HG02678 (cell line): ENCODE data around the gene RITA1.
"Not testable (repeated sequence)": the region's sequence is repeated elsewhere in the genome, so short reads cannot be mapped to it uniquely, and the experiment has no call there.

Source experiments
- ATAC-seq: cut with Tn5 transposase; IDR thresholded peaks from one replicate; pipeline ENCODE4 v1.9.1; 2021; ENCODE audit warnings: mild to moderate bottlenecking, moderate library complexity; ENCODE audit not compliant: unreplicated experiment

RITA1 gene

DNA sequence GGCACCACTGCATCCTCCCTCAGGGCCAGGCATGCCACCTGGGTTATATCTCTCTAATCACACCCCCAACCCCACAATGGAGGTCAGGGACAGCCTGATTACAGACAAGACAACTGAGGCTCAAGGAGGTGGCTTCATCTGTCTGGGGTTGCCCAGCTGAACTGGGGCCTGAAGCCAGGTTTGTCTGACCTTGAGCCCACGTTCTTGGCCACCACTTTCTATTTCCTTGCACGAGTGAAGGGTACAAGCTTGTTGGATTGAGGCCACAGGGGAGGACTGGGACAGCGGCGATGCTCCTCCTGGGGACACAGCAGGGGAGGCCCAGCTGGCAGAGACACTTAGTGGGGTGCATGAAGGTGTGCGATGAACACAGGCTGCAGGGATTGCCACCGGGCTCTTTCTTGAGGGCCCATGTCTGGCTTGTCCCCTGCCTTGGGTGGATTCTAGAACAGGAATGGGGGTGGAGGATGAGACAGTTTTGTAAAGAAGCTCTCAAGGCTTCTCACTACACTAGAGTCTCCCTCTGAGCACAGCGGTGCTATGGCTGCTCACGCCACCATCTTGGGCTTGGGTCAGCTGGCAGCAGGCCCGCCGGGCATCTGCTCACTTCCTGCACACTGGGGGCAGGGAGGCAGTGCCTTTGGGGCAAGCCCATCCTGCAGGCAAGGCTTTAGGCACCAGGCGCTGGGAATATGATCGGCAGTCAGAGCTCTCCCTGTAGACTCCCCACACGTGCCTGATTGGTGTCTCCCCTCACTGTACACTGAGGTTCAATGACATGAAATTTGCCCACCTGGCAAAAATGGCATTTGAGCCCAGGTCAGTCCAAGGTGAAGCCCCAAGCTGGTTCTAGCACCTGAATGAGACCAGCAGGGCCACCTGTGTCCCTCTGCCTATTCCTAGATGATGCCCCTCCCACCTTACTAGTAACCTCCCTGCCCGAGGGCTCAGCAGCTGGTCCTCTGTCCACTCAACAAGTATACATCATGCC, 16.0 kb downstream of the RITA1 start:
- no peak for ATAC-seq

DNA sequence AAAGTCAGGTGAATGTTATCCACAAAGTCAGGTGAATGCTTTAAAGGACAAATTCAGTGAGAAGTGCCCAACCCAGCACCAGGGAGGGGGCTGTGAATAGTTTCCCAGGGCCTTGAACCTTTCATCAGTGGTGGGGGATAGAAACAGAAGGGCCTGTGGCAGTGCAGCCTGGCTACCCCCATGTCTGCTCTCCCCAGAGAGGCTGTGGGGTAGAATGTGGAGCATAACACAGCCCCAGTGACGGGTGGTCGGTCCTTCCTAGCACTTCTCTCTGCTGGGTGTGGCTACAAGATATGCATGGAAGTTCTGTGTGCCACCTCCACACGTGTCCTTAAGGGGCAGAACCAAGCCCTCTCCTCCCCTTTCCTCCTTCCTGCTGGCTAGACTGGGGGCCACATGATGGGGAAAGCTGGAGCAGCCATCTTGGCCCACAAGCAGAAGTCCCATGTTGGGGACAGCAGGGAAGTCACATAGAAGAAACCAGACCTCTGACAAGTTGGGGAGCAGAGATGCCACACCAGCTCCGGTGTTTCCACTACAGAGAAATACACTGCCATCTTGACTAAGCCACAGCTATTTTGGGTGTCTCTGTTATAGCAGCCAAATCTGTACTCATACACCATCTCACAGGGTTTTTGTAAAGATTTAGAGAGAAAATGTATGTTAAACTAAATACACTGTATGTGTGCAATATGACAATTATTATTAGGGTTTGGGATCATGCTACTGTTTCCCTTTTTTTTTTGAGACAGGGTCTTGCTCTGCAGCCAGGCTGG, 17.0 kb downstream of the RITA1 start:
- no peak for ATAC-seq

DNA sequence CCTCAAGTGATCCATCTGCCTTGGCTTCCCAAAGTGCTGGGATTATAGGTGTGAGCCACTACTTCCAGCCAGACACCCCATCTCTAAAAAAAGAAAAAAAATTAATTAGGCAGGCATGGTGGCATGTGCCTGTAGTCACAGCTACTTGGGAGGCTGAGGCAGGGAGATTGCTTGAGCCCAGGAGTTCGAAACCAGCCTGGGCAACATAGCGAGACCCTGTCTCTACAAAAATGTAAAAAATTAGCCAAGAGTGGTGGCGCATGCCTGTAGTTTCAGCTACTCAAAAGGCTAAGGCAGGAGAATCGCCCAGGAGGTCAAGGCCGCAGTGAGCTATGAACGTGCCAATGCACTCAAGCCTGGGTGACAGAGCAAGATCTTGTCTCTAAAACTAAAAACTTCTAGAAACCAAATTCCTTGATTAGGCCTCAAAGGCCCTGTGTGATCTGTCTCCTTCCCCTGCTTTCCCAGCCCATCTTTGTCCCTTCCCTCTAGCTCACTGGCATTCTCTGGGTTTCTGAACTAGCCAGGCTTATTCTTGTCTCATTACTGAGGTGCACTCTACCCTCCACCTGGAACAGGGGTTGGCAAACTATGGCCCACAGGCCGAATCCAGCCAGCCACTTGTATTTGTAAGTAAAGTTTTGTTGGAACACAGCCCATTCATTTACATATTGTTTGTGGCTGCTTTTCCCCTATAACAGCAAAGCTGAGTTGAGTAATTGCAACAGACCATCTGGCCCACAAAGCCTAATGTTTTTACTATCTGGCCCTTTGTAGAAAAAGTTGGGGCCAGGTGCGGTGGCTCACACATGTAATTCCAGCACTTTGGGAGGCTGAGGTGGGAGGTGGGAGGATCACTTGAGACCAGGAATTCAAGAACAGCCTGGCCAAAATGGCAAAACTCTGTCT, 18.6 kb downstream of the RITA1 start:
- no peak for ATAC-seq

DNA sequence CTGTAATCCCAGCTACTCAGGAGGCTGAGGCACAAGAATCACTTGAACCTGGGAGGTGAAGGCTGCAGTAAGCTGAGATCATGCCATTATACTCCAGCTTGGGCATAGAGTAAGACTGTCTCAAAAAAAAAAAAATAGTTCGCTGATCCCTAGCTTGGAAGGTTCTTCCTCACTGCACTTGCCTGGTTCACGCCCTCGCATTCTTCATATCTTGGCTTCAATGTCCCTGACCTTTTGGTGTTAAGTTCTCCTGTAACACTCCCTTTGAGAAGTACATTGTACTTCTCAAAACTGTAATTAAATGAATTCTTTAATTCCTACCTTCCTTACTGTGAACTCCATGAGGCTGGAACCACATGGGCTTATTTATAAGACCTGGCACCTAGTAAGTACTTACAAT, 19.3 kb downstream of the RITA1 start:
- no peak for ATAC-seq

DNA sequence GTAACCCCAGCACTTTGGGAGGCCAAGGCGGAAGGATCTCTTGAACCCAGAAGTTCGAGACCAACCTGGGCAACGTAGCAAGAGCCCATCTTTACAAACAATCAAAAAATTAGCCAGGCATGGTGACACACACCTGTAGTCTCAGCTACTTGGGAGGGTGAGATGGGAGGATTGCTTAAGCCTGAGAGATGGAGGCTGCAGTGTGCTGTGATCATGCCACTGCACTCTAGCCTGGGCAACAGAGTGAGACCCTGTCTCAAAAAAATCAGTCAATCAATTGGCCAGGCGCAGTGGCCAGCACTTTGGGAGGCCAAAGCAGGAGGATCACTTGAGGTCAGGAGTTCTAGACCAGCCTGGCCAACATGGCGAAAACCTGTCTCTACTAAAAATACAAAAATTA, 21.3 kb downstream of the RITA1 start:
- not testable (repeated sequence) for ATAC-seq

DNA sequence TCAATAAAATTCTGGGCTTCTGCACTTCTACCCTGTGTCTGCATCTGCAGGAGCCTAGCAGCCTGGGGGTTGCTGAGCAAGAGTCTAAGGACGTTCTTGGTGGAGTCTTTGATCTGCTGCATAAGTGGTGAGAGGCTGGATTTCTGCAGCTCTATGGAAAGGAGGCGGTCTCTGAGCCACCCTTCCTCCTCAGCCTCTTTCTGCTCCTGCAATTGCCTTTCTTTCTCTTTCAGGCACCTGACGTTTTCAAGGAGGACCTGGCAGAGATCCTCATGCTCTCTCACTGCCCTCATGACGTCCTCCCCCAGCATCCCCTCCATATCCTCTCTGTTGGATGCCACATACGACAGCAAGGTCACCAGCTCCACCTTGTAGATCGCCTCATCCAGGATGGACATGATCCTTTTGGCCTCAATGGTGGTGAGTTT, 22.1 kb downstream of the RITA1 start:
- no peak for ATAC-seq

DNA sequence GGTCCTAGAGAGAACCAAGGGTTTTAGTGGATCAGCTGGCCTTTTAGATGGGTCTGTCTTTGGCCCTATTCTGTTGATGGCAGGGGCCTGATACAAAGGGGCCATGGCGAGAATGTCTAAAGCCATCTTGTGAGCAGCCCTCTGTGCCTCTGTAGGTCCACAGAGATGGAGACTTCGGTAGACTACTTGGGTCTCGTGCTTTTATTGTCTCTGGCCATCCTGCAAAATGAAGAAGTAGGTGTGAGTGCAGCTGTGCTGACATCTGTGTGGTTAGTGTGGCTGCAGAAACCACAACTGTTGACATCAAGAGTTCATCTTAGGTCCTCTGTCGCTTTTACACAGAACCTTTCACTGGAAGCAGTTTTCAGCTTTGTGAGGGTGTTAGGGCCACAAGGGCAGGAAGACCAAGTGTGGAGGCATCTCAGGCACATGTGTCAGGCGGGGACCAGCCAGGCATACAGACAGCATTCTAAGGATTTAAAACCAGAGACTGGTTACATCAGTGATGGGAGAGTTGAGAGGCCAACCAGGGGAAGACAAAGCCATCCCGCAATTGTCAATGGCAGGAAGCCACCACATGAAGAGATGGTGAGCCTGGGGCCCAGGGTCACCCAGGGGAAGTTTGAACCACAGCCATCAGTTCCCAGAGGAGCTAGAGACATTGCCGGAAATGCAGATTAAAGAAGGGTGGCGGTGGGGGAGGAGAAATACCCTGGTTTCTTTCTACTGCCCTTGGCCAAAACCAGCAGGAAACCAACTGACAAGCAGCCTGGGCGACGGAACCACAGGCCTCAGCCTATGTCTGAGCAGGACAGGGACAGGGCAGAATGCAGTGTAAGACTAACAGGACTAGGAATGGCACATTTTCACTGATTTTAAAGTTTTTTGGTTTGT, 22.8 kb downstream of the RITA1 start:
- ATAC-seq, result peak; percentile 77

DNA sequence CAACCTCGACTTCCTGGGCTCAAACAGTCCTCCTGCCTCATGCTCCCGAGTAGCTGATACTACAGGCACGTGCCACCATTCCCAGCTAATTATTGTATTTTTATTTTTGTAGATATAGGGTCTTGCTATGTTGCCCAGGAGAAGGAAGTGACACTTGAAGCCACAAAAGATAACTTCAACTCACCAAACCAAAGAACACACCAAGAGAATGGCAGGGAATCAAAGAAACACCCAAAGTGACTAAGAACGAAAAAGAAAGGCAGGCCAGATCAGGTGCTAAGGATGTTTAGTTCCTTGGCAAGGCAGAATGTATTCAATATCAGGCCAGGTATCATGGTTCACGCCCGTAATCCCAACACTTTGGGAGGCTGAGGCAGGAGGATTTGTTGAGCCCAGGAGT, 25.6 kb downstream of the RITA1 start:
- no peak for ATAC-seq

DNA sequence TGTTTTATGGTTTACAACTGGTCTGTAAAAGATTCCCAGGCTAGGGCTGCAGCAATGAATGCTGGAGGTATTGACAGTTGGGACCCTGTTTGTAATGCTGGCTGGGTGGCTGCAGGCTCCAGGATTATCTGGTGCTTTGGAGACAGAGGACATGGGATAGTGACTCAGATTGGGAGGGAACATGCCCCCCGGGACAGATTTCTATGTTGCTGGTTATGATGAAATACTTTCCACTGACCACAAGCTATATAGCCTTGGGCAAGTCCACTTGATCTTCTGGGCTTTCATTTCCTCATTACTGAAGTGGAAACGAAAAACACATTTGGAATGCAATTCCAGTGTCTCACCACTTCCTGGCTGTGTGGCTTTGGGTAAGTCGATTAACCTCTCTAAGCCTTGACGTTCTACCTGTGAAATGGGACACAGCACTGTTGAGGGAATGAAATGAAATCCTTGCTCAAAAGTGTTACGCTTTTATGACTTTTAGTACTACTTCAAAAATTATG, 29.4 kb downstream of the RITA1 start:
- no peak for ATAC-seq

DNA sequence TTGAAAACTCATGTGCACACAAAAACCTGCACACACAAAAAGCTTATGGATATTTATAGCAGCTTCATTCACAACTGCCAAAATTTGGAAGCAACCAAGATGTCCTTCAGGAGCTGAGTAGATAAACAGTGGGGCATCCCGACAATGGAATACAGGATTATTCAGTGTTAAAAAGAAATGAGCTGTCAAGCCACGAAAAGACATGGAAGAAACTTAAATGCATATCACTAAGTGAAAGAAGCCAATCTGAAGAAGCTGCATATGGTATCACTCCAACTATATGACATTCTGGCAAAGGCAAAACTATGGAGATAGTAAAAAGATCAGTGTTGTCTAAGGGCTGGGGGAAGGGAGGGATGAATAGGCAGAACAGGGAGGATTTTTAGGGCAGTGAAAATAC, 30.5 kb downstream of the RITA1 start:
- ATAC-seq, result no peak

DNA sequence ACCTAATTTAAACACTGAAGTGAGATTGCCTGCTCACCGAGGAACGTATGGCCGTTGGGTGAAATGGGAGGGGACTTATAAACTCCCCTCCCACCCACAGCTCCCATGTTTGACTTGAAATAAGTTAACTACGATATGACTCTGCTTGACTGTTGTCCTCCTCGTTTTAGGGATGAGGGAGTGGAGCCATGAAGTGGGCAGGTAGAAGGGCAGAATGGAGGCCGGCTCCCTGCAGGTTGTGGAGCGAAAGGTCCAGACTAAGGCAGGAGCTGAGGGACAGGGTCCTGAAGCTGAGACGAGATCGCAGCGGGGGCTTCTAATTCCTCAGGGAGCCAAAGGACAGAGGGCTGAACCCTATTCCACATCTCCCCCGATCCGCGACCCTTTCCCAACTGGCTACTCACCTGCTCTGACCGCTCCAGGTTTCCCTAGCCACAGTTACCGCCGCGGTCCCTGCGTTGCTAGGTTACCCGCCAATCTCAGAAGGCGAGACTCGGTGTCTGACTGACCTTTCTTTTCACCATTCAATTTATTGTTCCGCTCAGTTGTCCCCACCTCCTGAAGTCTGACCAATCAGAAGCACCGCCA, 35.2 kb downstream of the RITA1 start:
- ATAC-seq, result no peak

DNA sequence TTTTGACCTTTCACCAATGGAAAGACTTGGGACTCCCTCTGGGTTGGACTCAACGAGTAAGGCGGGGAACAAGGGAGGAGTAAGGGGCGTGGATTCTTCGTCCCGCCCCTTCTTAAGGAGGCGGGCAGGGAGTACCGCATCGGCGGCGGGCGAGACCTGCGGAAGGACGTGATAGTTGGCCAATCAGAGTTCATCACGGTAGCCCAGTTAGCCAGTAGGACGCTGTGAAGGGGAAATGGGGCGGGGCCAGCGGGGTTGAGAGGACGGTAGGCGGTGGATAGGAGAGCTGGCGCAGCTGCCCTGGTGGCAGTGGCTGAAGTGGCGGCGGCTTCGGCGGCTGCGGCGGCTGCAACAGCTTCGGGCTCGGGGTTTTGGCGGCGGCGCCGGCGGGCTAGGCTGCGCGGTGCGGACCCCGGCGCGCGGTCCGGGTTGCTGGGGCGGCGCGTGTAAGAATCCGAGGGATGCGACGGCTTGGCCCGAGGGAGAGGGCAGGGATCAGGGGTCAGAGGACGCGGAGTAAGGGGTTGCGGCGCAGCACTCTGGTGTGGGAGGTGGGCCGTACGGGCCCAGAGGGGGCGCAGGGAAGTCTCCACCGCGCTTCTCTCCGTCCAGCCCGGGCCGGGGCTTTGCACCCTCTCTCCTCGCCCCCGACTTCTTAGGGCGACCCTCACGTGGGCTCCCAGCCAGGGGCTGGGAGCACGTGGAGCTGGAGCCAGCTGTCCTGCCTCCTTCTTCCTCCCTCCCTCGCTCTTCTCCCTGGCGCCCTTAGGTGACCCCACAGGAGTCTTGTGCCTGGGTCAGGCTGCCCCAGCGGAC, 35.9 kb downstream of the RITA1 start, which contains the start of gene TPCN1:
TPCN1 (plus strand) TSS at position 284 of the 816 bp plus-strand sequence. CDS start 5,389 bp downstream, outside the sequence.
- peak; percentile 88 for ATAC-seq

DNA sequence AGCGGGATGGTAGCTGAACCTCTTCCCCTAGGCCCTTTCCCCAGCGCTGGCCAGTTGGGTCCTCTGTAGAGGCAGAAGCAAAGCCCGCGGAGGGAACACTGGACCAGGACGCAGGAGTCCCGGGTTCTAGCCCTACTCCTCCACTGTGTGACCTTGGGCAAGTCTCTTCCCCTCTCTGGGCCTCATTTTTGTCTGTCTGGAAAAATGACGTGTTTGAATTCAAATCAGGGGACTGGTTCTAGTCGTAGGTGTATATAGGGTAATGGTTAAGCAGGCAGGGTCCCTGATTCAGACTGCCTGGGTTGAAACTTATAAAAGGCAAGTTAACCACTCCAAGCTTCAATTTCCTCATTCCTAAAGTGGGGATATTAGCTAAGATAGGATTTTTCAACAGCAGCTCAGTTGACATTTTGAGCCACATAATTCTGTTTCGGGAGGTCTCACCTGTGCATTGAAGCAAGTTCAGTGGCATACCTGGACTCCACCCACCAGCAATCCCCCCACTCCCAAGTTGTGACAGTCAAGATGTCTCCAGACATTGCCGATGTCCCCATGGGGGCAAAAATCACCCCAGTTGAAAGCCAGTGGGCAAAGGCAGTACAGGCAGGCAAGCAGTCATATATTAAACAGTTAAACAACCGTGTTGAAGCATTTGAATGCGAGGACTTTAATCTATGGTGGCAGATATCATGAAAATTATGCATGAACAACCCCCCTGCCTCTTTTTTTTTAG, 36.6 kb downstream of the RITA1 start:
- no peak for ATAC-seq

DNA sequence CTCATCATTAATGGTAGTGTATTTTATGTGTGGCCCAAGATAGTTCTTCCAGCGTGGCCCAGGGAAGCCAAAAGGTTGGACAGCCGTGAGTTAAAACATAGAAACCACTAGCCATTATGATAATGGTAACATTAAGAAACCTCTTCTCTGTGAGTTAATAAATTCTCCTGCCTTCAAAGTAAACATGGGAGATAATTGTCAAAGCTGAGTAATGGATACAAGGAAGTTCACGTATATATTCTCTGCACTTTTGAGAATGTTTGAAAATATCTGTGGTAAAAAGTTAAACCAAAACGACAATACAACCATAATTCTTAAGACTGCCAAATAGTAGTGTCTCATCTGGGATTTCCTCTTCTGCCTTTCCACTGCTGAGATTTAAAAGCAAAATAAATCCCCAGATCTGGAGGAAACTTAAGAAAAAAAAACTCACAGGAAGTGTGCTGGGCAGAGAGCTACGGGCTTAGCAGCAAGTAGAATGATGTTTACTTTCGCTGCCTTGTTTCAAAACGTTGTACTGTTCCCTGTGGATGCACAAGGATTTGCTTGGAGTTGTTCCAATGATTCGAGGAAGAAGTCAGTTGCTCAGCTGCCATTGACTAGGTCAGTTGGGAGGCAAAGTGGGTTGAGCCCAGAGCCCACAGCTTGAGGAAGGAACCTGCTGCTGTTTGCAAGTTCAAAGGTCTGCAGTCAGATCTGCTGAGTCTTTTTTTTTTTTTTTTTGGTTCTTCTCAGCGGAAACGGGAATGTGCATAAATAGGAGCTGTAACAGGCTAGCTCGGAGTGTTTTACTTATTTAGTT, 37.4 kb downstream of the RITA1 start:
- no peak for ATAC-seq

DNA sequence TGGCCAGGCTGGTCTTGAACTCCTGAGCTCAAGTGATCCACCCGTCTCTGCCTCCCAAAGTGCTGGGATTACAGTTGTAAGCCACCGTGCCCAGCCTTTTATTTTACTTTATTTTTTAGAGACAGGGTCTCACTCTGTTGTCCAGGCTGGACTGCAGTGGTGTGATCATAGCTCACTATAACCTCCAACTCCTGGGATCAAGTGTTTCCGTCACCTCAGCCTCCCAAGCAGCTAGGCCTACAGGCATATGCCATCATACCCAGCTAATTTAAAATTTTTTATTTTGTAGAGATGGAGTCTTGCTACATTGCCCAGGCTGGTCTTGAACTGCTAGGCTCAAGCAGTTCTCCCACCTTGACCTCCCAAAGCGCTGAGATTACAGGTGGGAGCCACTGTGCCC, 39.4 kb downstream of the RITA1 start:
- no peak for ATAC-seq

DNA sequence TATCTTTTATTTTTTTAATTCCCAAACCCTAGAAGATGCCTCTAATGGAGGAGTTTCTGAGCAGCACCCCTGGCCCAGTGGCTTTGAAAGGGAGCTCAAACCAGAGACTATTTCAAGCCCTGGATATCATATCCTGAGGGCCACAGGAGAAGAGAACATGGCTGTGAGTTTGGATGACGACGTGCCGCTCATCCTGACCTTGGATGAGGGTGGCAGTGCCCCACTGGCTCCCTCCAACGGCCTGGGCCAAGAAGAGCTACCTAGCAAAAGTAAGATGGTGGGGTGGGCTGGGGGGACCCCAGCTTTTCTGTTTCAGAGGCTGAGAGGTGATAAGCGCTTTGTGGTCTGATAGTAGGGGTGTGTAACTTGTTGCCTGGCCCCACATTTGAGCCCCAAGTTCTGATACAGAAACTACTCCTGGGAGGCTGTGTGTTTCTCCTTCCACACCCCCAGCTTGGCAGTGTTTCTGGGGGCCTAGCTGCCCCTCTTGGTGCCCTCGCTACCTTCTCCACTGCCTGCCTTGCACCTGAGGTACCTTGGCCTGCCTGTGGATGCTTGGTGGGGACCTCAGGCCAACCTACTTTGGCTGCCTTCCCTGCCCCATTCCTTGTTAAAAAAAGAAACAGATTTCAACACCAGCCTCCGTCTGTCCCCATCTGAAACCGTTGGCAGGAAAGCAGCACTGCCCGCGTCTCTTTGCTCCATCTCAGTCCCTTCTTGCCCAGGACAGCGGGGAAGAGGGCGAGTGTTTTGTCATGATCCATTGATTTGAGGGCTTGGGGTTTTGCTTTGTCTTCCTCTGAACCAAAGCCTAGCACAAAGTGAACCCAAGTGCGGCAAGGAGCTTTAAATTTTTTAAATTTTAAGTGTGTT, 41.4 kb downstream of the RITA1 start:
- ATAC-seq, result no peak
